Activated naive CD4-positive, alpha-beta T cell treated with anti-CD3 and anti-CD28 coated beads, Interleukin-2, amount 10 ng/mL, durations not matched to agents 7 days and 5 days (primary cell): ENCODE data around the gene NDST1.

Experiments
- CTCF ChIA-PET: fragments of 350-600 bp; sonication (Branson Sonifier 250); formaldehyde crosslinking; loops from one replicate; lab custom pipeline; 2021; ENCODE audit warnings: antibody characterized with exemption; lab: Charles Lee
- DNase-seq: peaks from one replicate; pipeline ENCODE4 v3.0.0-alpha.2; 2020
- H3K27ac Mint-ChIP-seq: one replicate; pipeline ENCODE4 v1.8.0; 2021; ENCODE audit warnings: mild to moderate bottlenecking, moderate library complexity, mixed read lengths
- H3K27me3 Mint-ChIP-seq: one replicate; pipeline ENCODE4 v1.8.0; 2021; ENCODE audit warnings: mild to moderate bottlenecking, mixed read lengths
- H3K36me3 Mint-ChIP-seq: one replicate; pipeline ENCODE4 v1.8.0; 2021; ENCODE audit warnings: mixed read lengths
- H3K4me1 Mint-ChIP-seq: one replicate; pipeline ENCODE4 v1.8.0; 2021; ENCODE audit warnings: mixed read lengths
- H3K4me3 Mint-ChIP-seq: one replicate; pipeline ENCODE4 v1.8.0; 2021; ENCODE audit warnings: mild to moderate bottlenecking, moderate library complexity, mixed read lengths
- H3K9me3 Mint-ChIP-seq: one replicate; pipeline ENCODE4 v1.8.0; 2021; ENCODE audit warnings: mixed read lengths

The NDST1 gene

DNA sequence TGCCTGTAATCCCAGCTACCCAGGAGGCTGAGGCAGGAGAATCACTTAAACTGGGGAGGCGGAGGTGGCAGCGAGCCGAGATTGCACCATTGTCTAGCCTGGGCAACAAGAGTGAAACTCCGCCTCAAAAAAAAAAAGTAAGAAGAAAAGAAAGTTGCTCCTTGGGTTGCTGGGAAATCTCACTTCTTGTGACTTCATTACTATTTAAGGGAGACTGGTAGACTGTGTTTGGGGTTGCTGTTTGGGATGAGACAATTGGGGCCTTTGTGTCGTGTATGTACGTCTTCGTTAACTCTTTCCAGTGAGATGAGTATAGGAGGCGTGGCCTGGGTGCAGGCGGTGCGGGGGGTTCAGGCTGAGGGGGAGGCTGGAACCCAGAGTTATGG is 11.6 kb downstream of the NDST1 start:
- Mint-ChIP-seq H3K4me3 (no peak overlapping the region), H3K27ac (no peak overlapping the region), H3K4me1 (no peaks in the 10 kb centered on the region), H3K36me3 (no peaks in the 10 kb centered on the region), H3K27me3 (no peaks in the 10 kb centered on the region), H3K9me3 (no peaks in the 10 kb centered on the region)
- no peak for DNase-seq
- CTCF ChIA-PET, result interaction anchor here (0.6 kb wide), 1 partner anchor 397 kb away, joined by 3 read pairs; no protein-coding TSS in a partner anchor

DNA sequence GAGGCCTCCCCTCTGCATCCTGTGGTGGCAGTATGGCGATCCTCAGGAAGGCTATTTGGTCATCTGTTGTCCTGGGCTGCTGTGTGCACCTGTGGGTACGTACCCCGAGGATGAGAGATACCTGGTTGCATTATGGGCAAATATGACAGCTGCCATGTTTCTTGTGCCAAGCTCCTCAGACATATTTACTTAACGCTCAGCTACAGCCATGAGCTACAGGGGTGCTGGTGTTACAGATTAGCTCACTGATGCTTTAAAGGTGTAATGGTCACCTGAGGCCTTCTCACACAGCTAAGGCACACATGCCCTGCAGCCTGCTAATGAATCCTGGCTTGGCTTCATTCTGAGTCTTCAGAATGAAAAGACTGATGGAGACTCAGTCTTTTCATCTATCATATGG is 12.0 kb downstream of the NDST1 start:
- Mint-ChIP-seq H3K36me3 (no peaks in the 10 kb centered on the region), H3K4me3 (no peak overlapping the region), H3K27me3 (no peaks in the 10 kb centered on the region), H3K9me3 (no peaks in the 10 kb centered on the region), H3K4me1 (no peaks in the 10 kb centered on the region), H3K27ac (no peak overlapping the region)
- CTCF ChIA-PET, result no interaction called here
- no peak for DNase-seq

DNA sequence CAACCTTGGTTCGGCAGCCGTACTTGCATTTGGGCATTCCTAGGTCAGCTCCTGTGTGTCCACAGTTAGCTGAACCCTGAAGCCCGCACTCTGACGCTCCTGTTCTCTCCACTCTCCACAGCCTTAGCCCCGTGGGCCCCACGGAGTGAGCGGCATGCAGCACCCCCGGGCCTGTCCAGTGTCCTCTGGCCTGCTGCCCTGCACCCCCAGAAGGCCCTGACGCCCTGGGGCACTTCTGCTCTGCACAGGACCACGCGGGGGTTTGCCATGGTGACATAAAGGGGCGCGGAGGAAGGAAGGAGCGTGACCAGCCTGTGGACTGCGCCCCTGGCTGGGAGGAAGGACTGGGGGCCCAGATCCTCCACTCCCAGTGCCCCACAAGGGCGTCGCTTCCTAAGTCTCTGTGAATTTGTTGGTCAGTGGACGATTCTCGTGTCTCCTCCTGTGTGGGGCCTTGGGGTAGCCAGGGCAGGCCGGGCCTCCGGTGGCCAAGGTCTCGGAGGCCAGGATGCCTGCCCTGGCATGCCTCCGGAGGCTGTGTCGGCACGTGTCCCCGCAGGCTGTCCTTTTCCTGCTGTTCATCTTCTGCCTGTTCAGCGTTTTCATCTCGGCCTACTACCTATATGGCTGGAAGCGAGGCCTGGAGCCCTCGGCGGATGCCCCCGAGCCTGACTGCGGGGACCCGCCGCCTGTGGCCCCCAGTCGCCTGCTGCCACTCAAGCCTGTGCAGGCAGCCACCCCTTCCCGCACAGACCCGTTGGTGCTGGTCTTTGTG is 13.0 kb downstream of the NDST1 start:
- CTCF ChIA-PET, result no interaction called here
- DNase-seq, result no peak
- H3K4me3 Mint-ChIP-seq, result no peak overlapping the region
- H3K27ac Mint-ChIP-seq, result no peak overlapping the region
- H3K27me3 Mint-ChIP-seq, result no peaks in the 10 kb centered on the region
- no peaks in the 10 kb centered on the region for H3K36me3 Mint-ChIP-seq
- no peaks in the 10 kb centered on the region for H3K9me3 Mint-ChIP-seq
- H3K4me1 Mint-ChIP-seq, result no peaks in the 10 kb centered on the region

DNA sequence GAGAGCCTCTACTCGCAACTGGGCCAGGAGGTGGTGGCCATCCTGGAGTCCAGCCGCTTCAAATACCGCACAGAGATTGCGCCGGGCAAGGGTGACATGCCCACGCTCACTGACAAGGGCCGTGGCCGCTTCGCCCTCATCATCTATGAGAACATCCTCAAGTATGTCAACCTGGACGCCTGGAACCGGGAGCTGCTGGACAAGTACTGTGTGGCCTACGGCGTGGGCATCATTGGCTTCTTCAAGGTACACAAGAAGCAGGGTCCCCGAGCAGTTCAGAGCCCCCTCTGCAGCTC is 13.5 kb downstream of the NDST1 start:
- Mint-ChIP-seq H3K36me3 (no peaks in the 10 kb centered on the region), H3K4me3 (no peak overlapping the region), H3K4me1 (no peaks in the 10 kb centered on the region), H3K27ac (no peak overlapping the region), H3K27me3 (no peaks in the 10 kb centered on the region), H3K9me3 (no peaks in the 10 kb centered on the region)
- CTCF ChIA-PET, result no interaction called here
- DNase-seq, result no peak

DNA sequence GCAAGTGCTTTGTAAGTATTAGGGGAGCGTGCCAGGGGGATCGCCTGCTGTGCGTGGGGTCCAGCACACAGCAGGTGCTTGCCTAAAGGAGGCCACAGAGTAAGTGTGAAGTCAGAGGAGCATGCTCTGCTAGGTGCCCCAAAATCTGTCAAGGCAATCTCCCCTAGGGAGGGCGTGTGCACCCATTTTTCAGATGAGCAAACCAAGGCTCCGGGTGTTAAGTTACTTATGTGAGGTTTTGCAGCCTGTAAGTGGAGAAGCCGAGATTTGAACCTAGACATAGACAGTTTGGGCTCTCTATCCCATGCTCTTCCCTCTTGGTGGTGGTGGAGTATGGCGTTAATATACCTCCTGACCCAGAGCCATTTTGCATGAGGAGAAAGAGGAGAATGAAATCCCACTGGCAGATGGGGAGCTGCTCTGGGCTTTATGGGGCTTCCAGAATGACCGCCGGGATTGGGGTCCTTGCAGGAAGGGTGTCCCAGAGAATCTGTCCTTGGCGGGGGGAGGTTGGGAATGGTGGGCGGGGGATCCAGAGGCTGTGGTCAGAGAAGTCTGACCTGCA is 14.1 kb downstream of the NDST1 start:
- no peaks in the 10 kb centered on the region for H3K27me3 Mint-ChIP-seq
- no peaks in the 10 kb centered on the region for H3K4me1 Mint-ChIP-seq
- no peaks in the 10 kb centered on the region for H3K36me3 Mint-ChIP-seq
- CTCF ChIA-PET, result interaction anchor here (0.6 to 3.4 kb wide), 3 partner anchors 12 to 65 kb away, joined by 3 to 18 read pairs (median 3); no protein-coding TSS in a partner anchor
- no peak overlapping the region for H3K27ac Mint-ChIP-seq
- H3K9me3 Mint-ChIP-seq, result no peaks in the 10 kb centered on the region
- no peak for DNase-seq
- H3K4me3 Mint-ChIP-seq, result no peak overlapping the region

DNA sequence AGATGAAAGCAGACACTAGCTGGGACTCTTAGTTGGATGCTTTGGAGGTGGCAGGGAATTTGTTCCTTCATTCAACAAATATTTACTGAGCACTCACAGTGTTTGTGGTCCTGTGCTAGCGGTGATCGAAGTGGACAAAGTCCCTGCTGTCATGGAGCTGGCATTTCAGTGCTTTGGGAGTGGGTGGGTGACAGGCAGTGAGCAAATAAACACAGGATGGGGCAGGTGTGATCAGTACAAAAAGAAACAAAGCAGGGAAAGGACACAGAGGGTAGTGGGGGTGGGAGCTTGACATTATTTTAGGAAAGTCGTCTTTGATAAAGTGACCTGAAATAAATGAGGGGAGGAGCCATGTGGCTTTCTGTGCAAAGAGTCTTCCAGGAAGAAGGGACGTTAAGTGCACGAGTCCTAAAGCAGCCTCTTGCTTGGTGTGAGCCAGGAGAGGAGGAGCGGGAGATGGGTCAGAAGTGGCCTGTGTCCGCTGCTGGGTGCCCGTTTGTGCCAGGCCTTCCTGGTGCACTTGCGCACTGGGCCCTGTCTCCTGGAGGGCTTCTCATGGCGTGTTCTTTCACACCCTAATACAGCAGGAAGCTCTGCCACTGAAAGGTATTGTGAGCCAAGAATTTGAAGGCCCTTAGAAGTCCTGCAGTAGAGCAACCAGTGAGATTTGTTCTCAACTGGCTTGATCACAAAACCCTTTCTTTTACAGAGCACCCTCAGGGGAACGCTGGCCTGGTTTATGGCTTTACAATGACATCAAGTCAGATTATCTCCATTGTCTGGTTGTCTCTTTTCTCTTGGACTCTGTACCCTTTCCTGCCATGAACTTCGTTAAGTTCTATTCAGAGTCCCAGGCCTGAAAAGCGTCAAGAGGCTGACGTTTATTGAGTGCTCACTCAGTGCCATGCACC is 14.8 kb downstream of the NDST1 start:
- H3K27ac Mint-ChIP-seq, result no peak overlapping the region

DNA sequence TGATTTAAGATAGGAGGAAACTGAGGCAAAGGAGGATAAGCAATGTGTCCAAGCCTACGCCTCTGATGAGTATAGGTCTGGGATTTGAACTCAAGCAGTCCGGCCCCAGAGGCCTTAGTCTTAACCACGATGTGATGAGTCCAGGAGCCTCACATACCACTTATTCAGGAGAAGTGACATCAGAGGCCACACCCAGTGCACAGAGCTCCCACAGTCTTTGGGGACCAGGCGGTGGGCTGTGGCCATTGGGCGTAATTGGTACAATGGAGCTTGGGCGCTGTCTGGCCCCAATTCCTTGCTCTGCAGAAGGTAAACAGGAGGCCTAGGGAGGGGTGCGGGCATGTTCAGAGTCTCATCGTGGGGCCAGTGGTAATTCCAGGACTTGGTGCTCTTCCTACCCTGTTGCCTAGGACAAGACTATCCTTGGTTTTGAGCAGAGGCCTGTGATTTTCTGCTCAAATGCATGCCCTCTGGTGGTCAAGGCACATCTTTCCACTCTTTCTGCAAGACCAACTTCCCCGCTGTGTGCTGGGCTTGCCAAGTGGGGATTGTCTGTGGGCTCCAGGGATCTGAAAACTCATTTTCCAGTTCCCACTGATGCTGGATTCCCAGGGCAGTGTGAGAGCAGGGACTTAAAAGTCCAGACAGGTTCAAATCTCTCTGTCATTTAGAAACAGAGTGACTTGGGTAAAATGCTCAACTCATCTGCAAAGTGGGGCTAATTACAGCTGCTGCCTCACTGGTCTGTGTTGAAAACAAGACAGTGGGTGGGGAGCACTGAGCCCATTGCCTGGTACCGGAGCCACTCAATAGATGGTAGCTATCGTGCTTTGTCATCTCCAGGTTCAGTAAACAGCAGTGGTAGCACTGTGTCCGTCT is 15.8 kb downstream of the NDST1 start:
- no peaks in the 10 kb centered on the region for H3K9me3 Mint-ChIP-seq
- CTCF ChIA-PET, result interaction anchor here (0.7 to 3.4 kb wide), 6 partner anchors 10 to 159 kb away, joined by 3 to 18 read pairs (median 4); no protein-coding TSS in a partner anchor
- no peaks in the 10 kb centered on the region for H3K27me3 Mint-ChIP-seq
- no peaks in the 10 kb centered on the region for H3K36me3 Mint-ChIP-seq
- H3K4me3 Mint-ChIP-seq, result no peak overlapping the region
- no peak overlapping the region for H3K27ac Mint-ChIP-seq
- H3K4me1 Mint-ChIP-seq, result no peaks in the 10 kb centered on the region
- peak; percentile 40 for DNase-seq

More for the DNA sequence above, 14.8 kb downstream of the NDST1 start:
- Mint-ChIP-seq H3K27me3 (no peaks in the 10 kb centered on the region), H3K4me1 (no peaks in the 10 kb centered on the region), H3K9me3 (no peaks in the 10 kb centered on the region), H3K4me3 (no peak overlapping the region), H3K36me3 (no peaks in the 10 kb centered on the region)
- CTCF ChIA-PET, result interaction anchor here (0.6 to 3.4 kb wide), 4 partner anchors 12 to 66 kb away, joined by 3 to 18 read pairs (median 3); no protein-coding TSS in a partner anchor
- no peak for DNase-seq

DNA sequence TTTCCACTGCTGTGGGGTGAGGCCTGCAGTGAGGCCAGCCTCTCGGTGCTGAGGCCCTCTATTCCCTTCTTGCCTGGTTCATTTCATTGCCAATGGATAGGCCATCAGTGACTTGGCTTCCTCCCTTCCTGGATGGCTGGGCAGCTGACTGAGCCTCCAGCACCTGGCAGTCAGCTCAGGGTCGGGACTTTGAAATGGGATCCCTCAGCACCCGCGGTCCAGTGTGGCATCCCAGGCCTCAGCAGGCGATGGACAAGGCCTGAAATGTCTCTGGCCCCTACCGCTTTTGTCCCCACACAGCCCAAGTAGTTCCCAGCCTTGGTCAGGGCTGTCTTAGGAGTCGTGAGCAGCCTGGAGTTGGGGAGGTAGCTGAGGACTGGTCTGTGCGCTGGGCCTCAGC is 17.2 kb downstream of the NDST1 start:
- Mint-ChIP-seq H3K9me3 (no peaks in the 10 kb centered on the region), H3K4me1 (no peaks in the 10 kb centered on the region), H3K27me3 (peaks cover 2% of the 10 kb centered on the region), H3K4me3 (no peak overlapping the region), H3K27ac (no peak overlapping the region), H3K36me3 (no peaks in the 10 kb centered on the region)
- CTCF ChIA-PET, result interaction anchor here (2.6 to 3.4 kb wide), 2 partner anchors 66 to 68 kb away, joined by 9 to 18 read pairs; no protein-coding TSS in a partner anchor
- DNase-seq, result no peak

DNA sequence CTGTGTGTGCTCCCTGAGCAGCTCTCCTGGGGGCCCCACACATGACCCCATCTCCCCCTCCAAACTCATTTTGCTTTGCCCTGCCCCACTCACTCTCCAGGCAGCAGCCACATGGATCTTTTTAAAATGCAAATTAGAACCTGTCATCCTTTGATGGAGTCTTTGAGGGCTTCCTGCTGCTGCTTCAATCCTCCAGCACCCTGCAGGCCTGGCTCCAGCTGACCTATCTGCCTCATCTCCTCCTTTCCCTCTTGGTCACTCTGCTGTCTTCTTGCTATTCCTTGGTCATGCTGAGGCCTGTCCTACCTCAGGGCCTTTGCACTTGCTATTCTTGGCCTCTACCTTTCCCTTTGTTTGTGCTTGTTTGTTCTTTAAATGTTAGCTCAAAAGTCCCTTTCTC is 17.9 kb downstream of the NDST1 start:
- no peaks in the 10 kb centered on the region for H3K9me3 Mint-ChIP-seq
- no peaks in the 10 kb centered on the region for H3K36me3 Mint-ChIP-seq
- no peak overlapping the region for H3K27ac Mint-ChIP-seq

DNA sequence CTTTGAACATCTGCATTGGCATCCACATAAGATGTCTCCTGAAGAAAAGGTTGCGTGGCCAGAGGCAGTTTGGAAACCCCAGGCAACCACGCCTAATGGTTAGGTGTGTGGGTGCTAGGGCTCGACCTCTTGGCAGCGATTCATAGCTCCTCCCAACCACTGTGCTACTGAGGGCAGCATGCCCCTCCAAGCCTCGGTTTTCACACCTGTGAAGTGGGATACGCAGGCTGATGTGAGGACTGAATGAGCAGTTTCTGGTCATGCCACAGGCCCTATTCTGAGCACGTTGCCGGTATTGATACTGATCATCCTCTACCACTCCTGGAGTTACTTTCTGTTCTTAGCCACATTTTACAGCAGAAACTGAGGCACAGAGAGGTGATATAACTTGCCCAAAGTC is 19.1 kb downstream of the NDST1 start:
- Mint-ChIP-seq H3K27ac (no peak overlapping the region), H3K9me3 (no peaks in the 10 kb centered on the region), H3K36me3 (no peaks in the 10 kb centered on the region), H3K4me3 (no peak overlapping the region), H3K27me3 (peaks cover 4% of the 10 kb centered on the region), H3K4me1 (no peaks in the 10 kb centered on the region)
- CTCF ChIA-PET, result no interaction called here
- DNase-seq, result no peak

More for the DNA sequence above, 17.9 kb downstream of the NDST1 start:
- Mint-ChIP-seq H3K4me3 (no peak overlapping the region), H3K27me3 (peaks cover 4% of the 10 kb centered on the region), H3K4me1 (no peaks in the 10 kb centered on the region)
- no peak for DNase-seq
- CTCF ChIA-PET, result interaction anchor here (2.6 kb wide), 1 partner anchor 69 kb away, joined by 9 read pairs; no protein-coding TSS in a partner anchor

DNA sequence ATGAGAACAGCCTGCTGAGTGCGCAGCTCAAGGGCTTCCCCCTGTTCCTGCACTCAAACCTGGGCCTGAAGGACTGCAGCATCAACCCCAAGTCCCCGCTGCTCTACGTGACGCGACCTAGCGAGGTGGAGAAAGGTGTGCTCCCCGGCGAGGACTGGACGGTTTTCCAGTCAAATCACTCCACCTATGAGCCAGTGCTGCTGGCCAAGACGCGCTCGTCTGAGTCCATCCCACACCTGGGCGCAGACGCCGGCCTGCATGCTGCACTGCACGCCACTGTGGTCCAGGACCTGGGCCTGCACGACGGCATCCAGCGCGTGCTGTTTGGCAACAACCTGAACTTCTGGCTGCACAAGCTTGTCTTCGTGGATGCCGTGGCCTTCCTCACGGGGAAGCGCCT is 19.9 kb downstream of the NDST1 start:
- Mint-ChIP-seq H3K27me3 (peaks cover 4% of the 10 kb centered on the region), H3K4me1 (no peaks in the 10 kb centered on the region), H3K9me3 (no peaks in the 10 kb centered on the region), H3K36me3 (no peaks in the 10 kb centered on the region), H3K27ac (no peak overlapping the region), H3K4me3 (no peak overlapping the region)
- CTCF ChIA-PET, result interaction anchor here (0.7 kb wide), 1 partner anchor 69 kb away, joined by 3 read pairs; no protein-coding TSS in a partner anchor
- no peak for DNase-seq

DNA sequence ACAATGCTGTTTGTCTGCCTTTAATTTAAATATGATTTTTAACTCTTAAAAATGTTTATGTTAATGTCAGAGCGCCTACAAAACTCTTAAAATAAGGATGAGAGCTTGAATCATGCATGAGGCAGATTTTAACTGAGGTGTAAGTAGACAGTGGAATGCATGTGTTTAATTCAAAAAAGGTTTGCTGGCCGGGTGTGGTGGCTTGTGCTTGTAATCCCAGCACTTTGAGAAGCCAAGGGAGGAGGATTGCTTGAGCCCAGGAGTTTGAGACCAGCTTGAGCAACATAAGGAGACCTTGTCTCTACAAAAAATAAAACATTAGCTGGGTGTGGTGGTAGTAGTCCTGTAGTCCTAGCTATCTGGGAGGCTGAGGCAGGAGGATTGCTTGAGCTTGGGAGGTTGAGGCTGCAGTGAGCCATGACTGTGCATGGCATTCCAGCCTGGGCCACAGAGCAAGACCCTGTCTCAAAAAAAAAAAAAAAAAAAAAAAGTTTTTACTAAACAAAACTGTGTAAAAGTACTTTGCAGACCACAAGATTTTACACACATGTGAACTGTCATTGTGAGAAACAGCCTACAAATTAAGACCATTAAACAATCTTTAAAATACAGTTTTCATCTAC is 21.1 kb downstream of the NDST1 start:
- no peak for DNase-seq
- peaks cover 4% of the 10 kb centered on the region for H3K27me3 Mint-ChIP-seq
- H3K4me1 Mint-ChIP-seq, result no peaks in the 10 kb centered on the region
- H3K9me3 Mint-ChIP-seq, result no peaks in the 10 kb centered on the region
- H3K4me3 Mint-ChIP-seq, result no peak overlapping the region
- CTCF ChIA-PET, result no interaction called here
- no peaks in the 10 kb centered on the region for H3K36me3 Mint-ChIP-seq
- no peak overlapping the region for H3K27ac Mint-ChIP-seq

DNA sequence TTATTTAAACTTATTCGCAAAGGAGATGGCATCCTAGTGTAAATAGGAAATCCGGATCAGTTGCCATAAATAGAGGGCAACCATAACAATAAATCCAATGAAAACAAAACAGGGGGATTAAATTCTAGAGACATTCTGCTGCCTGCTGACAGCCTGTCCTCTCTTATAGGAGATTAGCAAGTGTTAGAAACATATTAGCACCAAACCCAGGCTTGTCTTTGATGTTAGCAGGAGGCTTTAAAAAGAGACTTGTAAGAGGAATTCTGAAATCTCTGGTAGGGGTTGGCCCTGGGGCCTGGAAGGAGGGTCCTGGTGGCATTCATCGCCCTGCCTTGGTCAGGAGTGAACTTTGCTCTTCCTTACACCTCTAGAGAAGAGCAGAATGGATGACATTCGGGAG is 21.6 kb downstream of the NDST1 start:
- H3K4me3 Mint-ChIP-seq, result no peak overlapping the region
- H3K27ac Mint-ChIP-seq, result no peak overlapping the region
- peaks cover 4% of the 10 kb centered on the region for H3K27me3 Mint-ChIP-seq
- no peaks in the 10 kb centered on the region for H3K9me3 Mint-ChIP-seq
- H3K36me3 Mint-ChIP-seq, result no peaks in the 10 kb centered on the region
- CTCF ChIA-PET, result no interaction called here
- H3K4me1 Mint-ChIP-seq, result no peaks in the 10 kb centered on the region
- no peak for DNase-seq
